Mononuclear cell (primary cell): Measurements from ENCODE around the gene CTNND2. TPM values are rescaled to one million over a fixed set of nuclear protein-coding genes. Genes with fewer than 3 reads are reported as not detected.

Experiments
- H3K27me3 ChIP-seq: 2 replicates; pipeline ENCODE4 v1.6.0; 2011; ENCODE audit warnings: low read length, control low read depth; ENCODE audit not compliant: insufficient read depth
- H3K4me1 ChIP-seq: 2 replicates; pipeline ENCODE4 v1.5.1; 2011; ENCODE audit warnings: mild to moderate bottlenecking, low read length, control low read depth; ENCODE audit not compliant: insufficient read depth
- H3K4me3 ChIP-seq: 2 replicates; pipeline ENCODE4 v1.5.1; 2011; ENCODE audit warnings: mild to moderate bottlenecking, low read length, moderate library complexity
- H3K9me3 ChIP-seq: 2 replicates; pipeline ENCODE4 v1.5.1; 2011; ENCODE audit warnings: low read depth, mild to moderate bottlenecking, control low read depth, low read length
- total RNA-seq: library from RNA; depleted of rRNA; stranded (reverse); fragments of >200 nt; gene quantifications from one replicate; pipeline ENCODE4 v1.2.3, GENCODE V29; 2012

Gene CTNND2
- total RNA-seq, 1 donor, result not detected

- Histone ChIP-seq H3K4me3 (no peak overlapping the region), H3K4me1 (no peaks in the 10 kb centered on the region), H3K9me3 (no peaks in the 10 kb centered on the region), H3K27me3 (no peaks in the 10 kb centered on the region)
These were observed 401.5 kb downstream of the CTNND2 start for GRCh38 chr5:11502783-11503182.

- H3K9me3 ChIP-seq, result no peaks in the 10 kb centered on the region
- no peaks in the 10 kb centered on the region for H3K4me1 ChIP-seq
- no peaks in the 10 kb centered on the region for H3K27me3 ChIP-seq
- H3K4me3 ChIP-seq, result no peak overlapping the region
These were observed 406.6 kb downstream of the CTNND2 start for GRCh38 chr5:11497651-11498050.

- H3K4me1 ChIP-seq, result no peaks in the 10 kb centered on the region
- no peak overlapping the region for H3K4me3 ChIP-seq
- no peaks in the 10 kb centered on the region for H3K27me3 ChIP-seq
- no peaks in the 10 kb centered on the region for H3K9me3 ChIP-seq
These were observed 408.0 kb downstream of the CTNND2 start for GRCh38 chr5:11496137-11496719.

GRCh38 chr5:11494340-11494739 lies 409.9 kb downstream of the CTNND2 start:
- no peaks in the 10 kb centered on the region for H3K27me3 ChIP-seq

GRCh38 chr5:11491404-11492075 lies 412.7 kb downstream of the CTNND2 start:
- Histone ChIP-seq H3K4me3 (no peak overlapping the region), H3K27me3 (no peaks in the 10 kb centered on the region), H3K9me3 (no peaks in the 10 kb centered on the region), H3K4me1 (no peaks in the 10 kb centered on the region)

More at GRCh38 chr5:11494340-11494739, 409.9 kb downstream of the CTNND2 start:
- no peaks in the 10 kb centered on the region for H3K4me1 ChIP-seq
- H3K9me3 ChIP-seq, result no peaks in the 10 kb centered on the region
- H3K4me3 ChIP-seq, result no peak overlapping the region

- no peaks in the 10 kb centered on the region for H3K9me3 ChIP-seq
- H3K4me1 ChIP-seq, result no peaks in the 10 kb centered on the region
- H3K4me3 ChIP-seq, result no peak overlapping the region
- H3K27me3 ChIP-seq, result no peaks in the 10 kb centered on the region
These were observed 420.6 kb downstream of the CTNND2 start for GRCh38 chr5:11483630-11484029.

GRCh38 chr5:11482011-11482410 lies 422.2 kb downstream of the CTNND2 start:
- H3K27me3 ChIP-seq, result no peaks in the 10 kb centered on the region
- H3K9me3 ChIP-seq, result no peaks in the 10 kb centered on the region
- H3K4me3 ChIP-seq, result no peak overlapping the region
- no peaks in the 10 kb centered on the region for H3K4me1 ChIP-seq

GRCh38 chr5:11477786-11478185 lies 426.5 kb downstream of the CTNND2 start:
- Histone ChIP-seq H3K27me3 (no peaks in the 10 kb centered on the region), H3K9me3 (no peaks in the 10 kb centered on the region), H3K4me3 (no peak overlapping the region), H3K4me1 (no peaks in the 10 kb centered on the region)

GRCh38 chr5:11476866-11477265 lies 427.4 kb downstream of the CTNND2 start:
- Histone ChIP-seq H3K27me3 (no peaks in the 10 kb centered on the region), H3K4me3 (no peak overlapping the region), H3K4me1 (no peaks in the 10 kb centered on the region), H3K9me3 (no peaks in the 10 kb centered on the region)

- no peak overlapping the region for H3K4me3 ChIP-seq
- H3K27me3 ChIP-seq, result no peaks in the 10 kb centered on the region
- no peaks in the 10 kb centered on the region for H3K9me3 ChIP-seq
- no peaks in the 10 kb centered on the region for H3K4me1 ChIP-seq
These were observed 435.8 kb downstream of the CTNND2 start for GRCh38 chr5:11468334-11469039.

- no peaks in the 10 kb centered on the region for H3K27me3 ChIP-seq
- no peaks in the 10 kb centered on the region for H3K9me3 ChIP-seq
- no peak overlapping the region for H3K4me3 ChIP-seq
- no peaks in the 10 kb centered on the region for H3K4me1 ChIP-seq
These were observed 436.7 kb downstream of the CTNND2 start for GRCh38 chr5:11467588-11467987.

GRCh38 chr5:11459716-11460115 lies 444.5 kb downstream of the CTNND2 start:
- no peaks in the 10 kb centered on the region for H3K27me3 ChIP-seq
- no peak overlapping the region for H3K4me3 ChIP-seq
- H3K9me3 ChIP-seq, result no peaks in the 10 kb centered on the region
- no peaks in the 10 kb centered on the region for H3K4me1 ChIP-seq

GRCh38 chr5:11455505-11455904 lies 448.7 kb downstream of the CTNND2 start:
- Histone ChIP-seq H3K9me3 (no peaks in the 10 kb centered on the region), H3K4me1 (no peaks in the 10 kb centered on the region), H3K4me3 (no peak overlapping the region), H3K27me3 (no peaks in the 10 kb centered on the region)

- Histone ChIP-seq H3K4me1 (no peaks in the 10 kb centered on the region), H3K9me3 (no peaks in the 10 kb centered on the region), H3K27me3 (no peaks in the 10 kb centered on the region), H3K4me3 (no peak overlapping the region)
These were observed 451.4 kb downstream of the CTNND2 start for GRCh38 chr5:11452852-11453251.

GRCh38 chr5:11449966-11450365 lies 454.3 kb downstream of the CTNND2 start:
- Histone ChIP-seq H3K4me3 (no peak overlapping the region), H3K27me3 (no peaks in the 10 kb centered on the region), H3K9me3 (no peaks in the 10 kb centered on the region), H3K4me1 (no peaks in the 10 kb centered on the region)
